Measurements from ENCODE around the gene SV2A. TPM values are rescaled to one million over a fixed set of nuclear protein-coding genes. Genes with fewer than 3 reads are reported as not detected.
"Not testable (repeated sequence)": the region's sequence is repeated elsewhere in the genome, so short reads cannot be mapped to it uniquely, and the experiment has no call there.

Gene SV2A
- total RNA-seq, 4 donors from 2014 or later = 0.27 to 1.1 (median 0.55) TPM

DNA sequence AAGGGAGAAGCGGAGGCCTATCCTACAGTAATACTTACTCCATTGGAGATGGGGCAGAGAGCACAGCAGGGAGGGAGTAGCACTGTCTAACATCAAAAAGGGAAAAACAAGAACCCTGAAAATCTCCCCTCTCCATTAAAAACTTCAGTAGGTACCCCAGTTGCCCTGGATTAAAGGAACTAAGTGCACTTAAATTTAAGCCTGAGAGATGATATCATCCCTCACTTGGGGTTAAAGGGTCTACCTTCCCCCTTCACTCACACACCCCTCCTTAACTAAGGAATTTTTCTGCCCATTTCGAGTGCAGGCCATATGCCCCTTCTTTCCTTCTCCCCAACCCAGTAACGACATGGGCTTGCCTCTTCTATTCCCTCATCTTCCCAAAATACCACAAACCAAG lies 22.8 kb upstream of the SV2A start:
- H3K4me3 ChIP-seq (ENCODE audit: low read depth, poor library complexity, severe bottlenecking) = no peak overlapping the region
- 87% methylated on average over 3 of the region's 3 CpGs for WGBS, 2 donors
- TF ChIP-seq, protein P1, sequence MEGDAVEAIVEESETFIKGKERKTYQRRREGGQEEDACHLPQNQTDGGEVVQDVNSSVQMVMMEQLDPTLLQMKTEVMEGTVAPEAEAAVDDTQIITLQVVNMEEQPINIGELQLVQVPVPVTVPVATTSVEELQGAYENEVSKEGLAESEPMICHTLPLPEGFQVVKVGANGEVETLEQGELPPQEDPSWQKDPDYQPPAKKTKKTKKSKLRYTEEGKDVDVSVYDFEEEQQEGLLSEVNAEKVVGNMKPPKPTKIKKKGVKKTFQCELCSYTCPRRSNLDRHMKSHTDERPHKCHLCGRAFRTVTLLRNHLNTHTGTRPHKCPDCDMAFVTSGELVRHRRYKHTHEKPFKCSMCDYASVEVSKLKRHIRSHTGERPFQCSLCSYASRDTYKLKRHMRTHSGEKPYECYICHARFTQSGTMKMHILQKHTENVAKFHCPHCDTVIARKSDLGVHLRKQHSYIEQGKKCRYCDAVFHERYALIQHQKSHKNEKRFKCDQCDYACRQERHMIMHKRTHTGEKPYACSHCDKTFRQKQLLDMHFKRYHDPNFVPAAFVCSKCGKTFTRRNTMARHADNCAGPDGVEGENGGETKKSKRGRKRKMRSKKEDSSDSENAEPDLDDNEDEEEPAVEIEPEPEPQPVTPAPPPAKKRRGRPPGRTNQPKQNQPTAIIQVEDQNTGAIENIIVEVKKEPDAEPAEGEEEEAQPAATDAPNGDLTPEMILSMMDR (IDR thresholded peaks at IDR 0.05) = no peak
- no peak for TF ChIP-seq POLR2A (IDR thresholded peaks at IDR 0.05)
- no peak for DNase-seq (ENCODE audit: low spot score in 2 of 2)
- intact Hi-C loops (cut with DNase I; ENCODE audit: low total_unique reads) = no loop called here

DNA sequence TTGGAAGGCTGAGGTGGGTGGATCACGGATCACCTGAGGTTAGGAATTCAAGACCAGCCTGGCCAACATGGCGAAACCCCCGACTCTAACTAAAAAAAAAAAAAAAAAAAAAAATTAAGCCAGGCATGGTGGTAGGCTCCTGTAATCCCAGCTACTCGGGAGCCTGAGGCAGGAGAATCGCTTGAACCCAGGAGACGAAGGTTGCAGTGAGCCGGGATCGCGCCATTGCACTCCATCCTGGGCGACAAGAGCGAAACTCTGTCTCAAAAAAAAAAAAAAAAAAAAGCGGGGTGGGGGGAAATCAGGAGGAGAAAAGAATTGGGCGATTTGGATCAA lies 21.0 kb upstream of the SV2A start:
- intact Hi-C loops (cut with DNase I; ENCODE audit: low total_unique reads); DNase-seq (ENCODE audit: low spot score in 2 of 2); H3K4me3 ChIP-seq (ENCODE audit: low read depth, poor library complexity, severe bottlenecking): not testable (repeated sequence)
- WGBS, 2 donors = 25 to 28% methylated on average over 13 of the region's 13 CpGs

DNA sequence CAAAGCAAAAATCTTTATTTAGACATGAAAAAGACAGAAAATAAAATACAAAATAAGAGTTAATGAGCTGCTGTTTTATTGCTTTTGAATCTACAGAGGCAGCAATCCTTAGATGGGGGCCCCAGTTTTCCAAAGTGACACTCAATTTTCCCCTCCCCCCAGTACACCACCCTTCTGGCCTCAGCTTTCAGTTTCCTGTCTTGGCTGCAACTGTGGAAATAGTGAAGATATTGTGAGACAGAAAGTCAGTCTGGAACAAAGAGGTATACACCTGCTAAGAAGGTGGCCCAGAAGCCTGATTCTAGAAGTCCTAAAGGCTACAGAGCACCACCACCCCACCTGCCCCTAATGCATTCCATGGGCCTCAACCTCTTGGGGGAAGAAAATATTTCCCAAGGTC lies 20.1 kb upstream of the SV2A start:
- TF ChIP-seq, protein P1 (IDR thresholded peaks at IDR 0.05) = no peak
- TF ChIP-seq POLR2A (IDR thresholded peaks at IDR 0.05) = no peak
- no peak overlapping the region for H3K4me3 ChIP-seq (ENCODE audit: low read depth, poor library complexity, severe bottlenecking)
- no peak for DNase-seq (ENCODE audit: low spot score in 2 of 2)
- intact Hi-C loops (cut with DNase I; ENCODE audit: low total_unique reads) = no loop called here

DNA sequence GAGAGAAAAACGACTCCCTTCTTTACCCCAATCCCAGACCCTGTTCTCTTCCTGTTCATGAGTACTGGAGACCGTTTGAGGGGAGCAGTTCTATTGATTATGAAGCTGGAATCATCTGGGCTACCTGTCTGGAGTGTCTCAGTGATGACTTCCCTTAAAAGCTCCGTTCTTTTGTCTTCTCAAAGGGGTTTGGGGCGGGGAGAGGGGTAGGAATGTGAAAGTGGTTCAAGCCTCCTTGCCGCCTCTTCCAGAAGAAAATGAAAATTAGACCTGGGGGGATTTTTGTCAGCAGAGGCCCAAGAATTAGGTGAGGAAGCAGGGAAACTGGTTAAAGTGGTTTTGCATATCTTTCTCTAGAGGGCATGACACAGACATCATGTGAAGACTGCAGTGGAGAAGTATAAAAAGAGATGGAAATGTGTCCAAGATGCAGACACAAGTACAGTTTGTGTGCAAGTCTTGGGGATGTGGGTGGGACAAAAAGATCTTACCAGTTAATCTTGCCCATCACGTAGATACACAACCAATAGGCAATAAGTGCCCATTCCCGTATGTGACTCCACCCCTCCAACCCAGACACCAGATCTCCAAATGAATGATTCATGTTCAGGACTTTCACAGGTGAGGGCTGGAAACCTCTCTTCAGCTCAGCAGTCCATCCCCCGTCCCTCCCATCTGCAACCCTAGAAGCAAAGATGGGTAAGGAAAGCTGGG lies 19.5 kb upstream of the SV2A start:
- WGBS, 2 donors = 8 to 11% methylated on average over 8 of the region's 8 CpGs
- intact Hi-C loops (cut with DNase I; ENCODE audit: low total_unique reads) = no loop called here
- DNase-seq (ENCODE audit: low spot score in 2 of 2) = no peak
- H3K4me3 ChIP-seq (ENCODE audit: low read depth, poor library complexity, severe bottlenecking) = no peak overlapping the region
- TF ChIP-seq, protein P1 (IDR thresholded peaks at IDR 0.05) = no peak
- TF ChIP-seq POLR2A (IDR thresholded peaks at IDR 0.05) = no peak

DNA sequence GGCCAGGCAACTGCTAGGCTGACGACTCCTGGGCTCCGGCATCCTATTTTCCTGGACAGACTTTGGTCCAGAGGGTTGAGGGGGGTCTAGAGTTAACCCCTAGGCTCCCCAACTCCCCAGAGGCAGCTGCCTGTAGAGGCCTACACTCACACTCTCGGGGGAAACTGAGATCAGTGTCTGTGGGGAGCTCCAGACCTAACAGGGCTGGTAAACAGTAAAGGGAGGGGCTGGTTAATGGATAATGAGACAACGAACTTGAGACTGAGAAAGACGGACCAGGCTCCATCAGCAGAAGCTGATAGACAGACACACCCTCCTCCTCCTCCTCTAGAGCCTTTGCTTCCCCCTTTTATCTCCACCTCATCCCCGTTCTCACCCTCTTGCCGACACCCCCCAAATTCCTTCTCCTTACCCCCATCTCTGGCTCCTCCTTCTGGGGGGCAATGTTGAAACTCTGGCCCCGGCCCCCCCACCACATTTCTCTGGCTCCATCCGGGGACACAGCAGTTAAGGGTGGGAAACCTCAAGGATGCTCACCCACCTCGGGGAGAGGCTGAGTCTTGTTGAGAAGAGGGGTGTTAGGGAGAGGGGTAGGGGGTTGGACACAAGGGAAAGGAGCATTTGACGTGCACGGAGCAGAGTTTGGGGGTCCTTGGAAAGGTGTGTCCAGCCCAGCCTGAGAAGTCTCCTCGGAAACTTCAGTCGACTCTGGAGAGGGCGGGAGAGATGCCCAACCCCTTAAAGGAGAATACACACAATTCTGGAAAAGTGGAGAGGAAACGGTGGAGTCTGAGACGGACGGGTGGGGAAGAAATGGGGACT lies 18.7 kb upstream of the SV2A start, which contains the start of gene MTMR11:
TSS of gene MTMR11 (minus strand) at position 710 of the 822 bp plus-strand sequence. CDS start at position 478, 232 bp downstream.
- H3K4me3 ChIP-seq (ENCODE audit: low read depth, poor library complexity, severe bottlenecking) = peak within 1 kb of the TSS; percentile 31
- peak in 1 of 2 donors; percentile 46 for DNase-seq (ENCODE audit: low spot score in 2 of 2)
- WGBS, 2 donors = 15 to 18% methylated on average over 18 of the region's 18 CpGs
- TF ChIP-seq, protein P1 (IDR thresholded peaks at IDR 0.05) = no peak
- no peak for TF ChIP-seq POLR2A (IDR thresholded peaks at IDR 0.05)
- intact Hi-C loops (cut with DNase I; ENCODE audit: low total_unique reads) = no loop called here

DNA sequence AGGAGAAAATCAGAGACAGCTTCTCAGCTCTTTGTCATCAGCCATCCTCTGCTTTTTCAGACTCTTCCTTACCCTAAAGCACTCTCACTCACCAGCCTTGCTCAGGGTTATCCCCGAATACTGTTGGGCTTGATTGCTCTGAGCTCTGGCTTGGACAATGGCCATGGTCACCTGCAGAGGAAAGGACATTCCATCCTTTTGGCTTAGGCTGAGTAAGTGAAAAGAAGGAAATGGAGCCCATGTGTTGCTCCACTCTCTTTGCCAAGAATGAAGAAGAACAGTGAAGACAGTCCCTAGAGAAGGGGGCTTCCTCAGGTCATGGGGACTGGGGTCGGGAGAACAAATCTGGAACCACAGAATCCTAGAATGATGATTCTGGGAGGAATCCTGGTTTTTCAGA lies 16.7 kb upstream of the SV2A start:
- no peak for TF ChIP-seq POLR2A (IDR thresholded peaks at IDR 0.05)
- TF ChIP-seq, protein P1 (IDR thresholded peaks at IDR 0.05) = no peak
- DNase-seq (ENCODE audit: low spot score in 2 of 2) = peak in 1 of 2 donors; percentile 43
- WGBS, 2 donors = 70 to 72% methylated on average over 2 of the region's 2 CpGs
- H3K4me3 ChIP-seq (ENCODE audit: low read depth, poor library complexity, severe bottlenecking) = no peak overlapping the region
- intact Hi-C loops (cut with DNase I; ENCODE audit: low total_unique reads) = loop anchor here (5.0 kb wide), 1 partner anchor 42 kb away; no protein-coding TSS in a partner anchor
